Kidney (tissue), 14 donors: ENCODE data around the gene HACD4. TPM values are rescaled to one million over a fixed set of nuclear protein-coding genes. Genes with fewer than 3 reads are reported as not detected.

Experiments used
- DNase-seq, 5 donors: peaks; one replicate each; pipeline ENCODE4 v3.0.0-alpha.2; 2013 to 2020
- FAIRE-seq: peaks from 2 replicates; lab custom pipeline; 2012; peaks lifted over from hg19 to GRCh38; lab: Jason Lieb, UNC
- H3K27ac ChIP-seq, 2 donors: one replicate each; pipeline ENCODE4 v1.7.0; 2013; ENCODE audit warnings: low read depth in 2 of 2, low read length in 2 of 2, inconsistent platforms in 1 of 2
- H3K27me3 ChIP-seq: one replicate; pipeline ENCODE4 v1.7.1; 2013; ENCODE audit warnings: low read length, inconsistent platforms; ENCODE audit not compliant: control insufficient read depth, insufficient read depth
- H3K36me3 ChIP-seq, 3 donors: one replicate each; pipeline versions ENCODE4 v1.7.0 to v1.7.1; 2013; ENCODE audit warnings: low read length in 3 of 3, control low read depth in 1 of 3, inconsistent platforms in 1 of 3; ENCODE audit not compliant: insufficient read depth in 3 of 3, control insufficient read depth in 2 of 3
- H3K4me1 ChIP-seq, 3 donors: one replicate each; pipeline versions ENCODE4 v1.7.0 to v1.7.1; 2013; ENCODE audit warnings: low read length in 3 of 3, inconsistent platforms in 1 of 3, low read depth in 1 of 3; ENCODE audit not compliant: control insufficient read depth in 2 of 3, insufficient read depth in 2 of 3
- H3K4me3 ChIP-seq, 3 donors: one replicate each; pipeline versions ENCODE4 v1.7.0 to v1.8.1; 2013; ENCODE audit warnings: low read length in 3 of 3, control low read depth in 1 of 3, inconsistent platforms in 1 of 3
- H3K9ac ChIP-seq, 3 donors: one replicate each; pipeline versions ENCODE4 v1.7.0 to v1.7.1; 2013; ENCODE audit warnings: low read length in 3 of 3, control low read depth in 1 of 3, inconsistent platforms in 1 of 3
- H3K9me3 ChIP-seq, 3 donors: one replicate each; pipeline versions ENCODE4 v1.7.0 to v1.7.1; 2013; ENCODE audit warnings: low read length in 3 of 3, control low read depth in 1 of 3, inconsistent platforms in 1 of 3; ENCODE audit not compliant: control insufficient read depth in 2 of 3, insufficient read depth in 1 of 3
- intact Hi-C: fragments of 100-400 bp; cut with DNase I; formaldehyde crosslinking; loops from one replicate; pipeline ENCODE4 v1.11.1; 2022
- polyA plus RNA-seq: library from polyadenylated mRNA; stranded (reverse); fragments of 350-450 nt; fragmentation: Illumina TruSeq; extraction: RNeasy Lipid Tissue Mini Kit (QIAGEN cat#74804); gene quantifications from one replicate; pipeline ENCODE4 v1.2.3, GENCODE V29; 2014; ENCODE audit warnings: low read depth, low replicate concordance; ENCODE audit not compliant: insufficient read depth
- total RNA-seq: library from RNA; stranded (reverse); fragmentation: NEBNext Ultra II Directional; extraction: Animal tissue kit (Norgen Biotek cat#: 25700); gene quantifications from one replicate; pipeline ENCODE4 v1.2.1, GENCODE V29; 2021
- TF ChIP-seq, protein P1 (sequence below): IDR thresholded peaks from 3 replicates; pipeline ENCODE4 v1.5.1; 2012; ENCODE audit warnings: mild to moderate bottlenecking, moderate library complexity, borderline replicate concordance; ENCODE audit not compliant: insufficient read depth; ENCODE audit errors: extremely low read depth
- donor health status: control.
- donor health status: control.
- donor health status: control.
- donor health status: control.
- donor health status: control.
- donor health status: DM: yes; HTN: yes; CAD: no.
- donor health status: Normal renal cell carcinoma (clear cell type).

HACD4 gene
- total and polyA plus RNA-seq, 2 donors from 2014 or later: 1.3 to 2.9 TPM

DNA sequence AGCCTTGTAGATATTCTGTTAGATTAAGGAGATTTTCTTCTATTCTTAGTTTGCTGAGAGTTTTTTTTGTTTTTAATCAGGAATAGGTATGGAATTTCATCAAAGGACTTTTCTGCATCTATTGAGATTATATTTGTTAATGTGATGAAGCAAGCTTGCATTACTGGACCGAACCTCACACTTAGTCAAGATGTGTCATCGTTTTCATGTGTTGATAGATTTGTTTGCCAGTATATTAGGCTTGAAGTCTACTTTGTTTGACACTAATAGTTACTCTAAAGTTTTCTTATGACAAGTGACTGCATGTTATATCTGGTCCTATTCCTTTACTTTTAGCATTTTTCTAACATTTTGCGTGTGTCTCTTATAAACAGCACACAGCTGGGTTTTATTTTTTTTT is 12.4 kb upstream of the HACD4 start:
- no peaks in the 10 kb centered on the region for H3K4me1 ChIP-seq
- intact Hi-C loops: no loop called here
- H3K9me3 ChIP-seq: no peaks in the 10 kb centered on the region
- DNase-seq: no peak
- H3K27ac ChIP-seq: no peak overlapping the region
- TF ChIP-seq, protein P1, sequence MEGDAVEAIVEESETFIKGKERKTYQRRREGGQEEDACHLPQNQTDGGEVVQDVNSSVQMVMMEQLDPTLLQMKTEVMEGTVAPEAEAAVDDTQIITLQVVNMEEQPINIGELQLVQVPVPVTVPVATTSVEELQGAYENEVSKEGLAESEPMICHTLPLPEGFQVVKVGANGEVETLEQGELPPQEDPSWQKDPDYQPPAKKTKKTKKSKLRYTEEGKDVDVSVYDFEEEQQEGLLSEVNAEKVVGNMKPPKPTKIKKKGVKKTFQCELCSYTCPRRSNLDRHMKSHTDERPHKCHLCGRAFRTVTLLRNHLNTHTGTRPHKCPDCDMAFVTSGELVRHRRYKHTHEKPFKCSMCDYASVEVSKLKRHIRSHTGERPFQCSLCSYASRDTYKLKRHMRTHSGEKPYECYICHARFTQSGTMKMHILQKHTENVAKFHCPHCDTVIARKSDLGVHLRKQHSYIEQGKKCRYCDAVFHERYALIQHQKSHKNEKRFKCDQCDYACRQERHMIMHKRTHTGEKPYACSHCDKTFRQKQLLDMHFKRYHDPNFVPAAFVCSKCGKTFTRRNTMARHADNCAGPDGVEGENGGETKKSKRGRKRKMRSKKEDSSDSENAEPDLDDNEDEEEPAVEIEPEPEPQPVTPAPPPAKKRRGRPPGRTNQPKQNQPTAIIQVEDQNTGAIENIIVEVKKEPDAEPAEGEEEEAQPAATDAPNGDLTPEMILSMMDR: no peak
- H3K27me3 ChIP-seq: no peaks in the 10 kb centered on the region
- FAIRE-seq: no peak
- no peak overlapping the region for H3K9ac ChIP-seq
- H3K36me3 ChIP-seq: no peaks in the 10 kb centered on the region
- H3K4me3 ChIP-seq: no peak overlapping the region

DNA sequence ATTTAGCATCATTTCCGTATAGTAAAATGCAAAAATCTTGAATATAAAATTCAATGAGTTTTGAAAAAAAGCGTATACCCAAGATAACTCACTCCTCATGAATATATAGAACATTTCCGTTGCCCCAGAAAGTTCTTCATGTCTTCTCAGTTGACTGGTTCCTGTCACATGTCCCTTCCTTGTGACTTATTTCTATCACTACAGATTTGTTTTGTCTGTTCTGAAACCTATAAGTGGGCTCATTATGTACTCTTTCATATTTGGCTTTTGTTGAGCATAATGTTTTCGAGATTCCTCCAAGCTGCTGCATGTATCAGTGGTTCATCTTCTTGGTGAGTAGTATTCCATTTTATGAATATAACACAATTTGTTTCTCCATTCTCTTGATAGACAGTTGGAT is 11.0 kb upstream of the HACD4 start:
- H3K27me3 ChIP-seq: no peaks in the 10 kb centered on the region
- FAIRE-seq (no peak), DNase-seq (no peak)
- intact Hi-C loops: no loop called here
- no peaks in the 10 kb centered on the region for H3K4me1 ChIP-seq
- no peak overlapping the region for H3K4me3 ChIP-seq
- no peak overlapping the region for H3K9ac ChIP-seq
- no peaks in the 10 kb centered on the region for H3K36me3 ChIP-seq
- no peaks in the 10 kb centered on the region for H3K9me3 ChIP-seq
- TF ChIP-seq, protein P1: no peak
- no peak overlapping the region for H3K27ac ChIP-seq

DNA sequence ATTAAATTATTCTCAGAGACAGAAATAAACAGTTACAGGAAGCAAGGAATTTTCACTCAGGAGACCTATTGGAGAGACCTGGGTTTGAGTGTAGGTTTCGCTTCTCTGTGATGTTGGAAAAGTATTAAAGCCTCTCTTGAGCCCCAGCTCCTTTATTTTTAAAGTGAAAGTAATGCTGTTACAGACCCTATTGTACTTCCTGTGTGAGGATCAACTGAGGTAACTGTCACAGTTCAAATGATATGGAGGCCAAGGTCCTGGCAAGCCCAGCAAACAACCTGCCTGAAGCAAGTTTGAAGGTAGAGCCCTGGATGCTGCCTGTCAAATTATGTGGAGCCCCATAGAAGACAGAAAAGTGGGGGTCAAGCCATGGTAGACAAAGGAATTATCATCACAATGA is 7.9 kb upstream of the HACD4 start:
- DNase-seq: no peak
- no peaks in the 10 kb centered on the region for H3K9me3 ChIP-seq
- no peaks in the 10 kb centered on the region for H3K36me3 ChIP-seq
- no peak overlapping the region for H3K4me3 ChIP-seq
- no peaks in the 10 kb centered on the region for H3K4me1 ChIP-seq
- intact Hi-C loops: no loop called here
- H3K27ac ChIP-seq: no peak overlapping the region
- TF ChIP-seq, protein P1: no peak
- no peak for FAIRE-seq
- H3K27me3 ChIP-seq: no peaks in the 10 kb centered on the region
- H3K9ac ChIP-seq: no peak overlapping the region

DNA sequence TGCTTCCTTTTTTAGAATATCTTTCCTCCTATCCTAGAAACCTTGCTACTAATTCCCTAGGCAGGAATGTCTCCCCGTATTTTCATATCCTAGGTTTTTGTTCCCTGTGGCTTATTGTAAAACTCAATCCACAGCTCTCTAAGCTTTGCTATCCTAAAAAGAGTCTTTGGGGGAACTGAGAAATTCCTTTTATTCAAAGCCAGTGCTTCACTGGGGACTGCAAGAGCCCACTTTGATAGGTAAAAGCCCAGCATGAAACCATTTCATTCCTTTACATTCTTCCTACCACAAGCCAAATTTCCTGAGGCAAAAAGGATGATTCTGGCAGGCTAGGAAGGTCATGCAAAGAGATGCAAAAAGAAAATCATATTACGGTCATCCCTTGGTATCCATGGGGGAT is 5.8 kb upstream of the HACD4 start:
- DNase-seq: no peak
- FAIRE-seq: no peak
- intact Hi-C loops: no loop called here

More for the DNA sequence above, 5.8 kb upstream of the HACD4 start:
- Histone ChIP-seq H3K9me3 (no peaks in the 10 kb centered on the region), H3K4me3 (no peak overlapping the region), H3K9ac (no peak overlapping the region), H3K36me3 (no peaks in the 10 kb centered on the region), H3K27me3 (no peaks in the 10 kb centered on the region), H3K27ac (no peak overlapping the region), H3K4me1 (no peaks in the 10 kb centered on the region)
- TF ChIP-seq, protein P1: no peak
